ENCODE results near the gene SLC38A9.

DNA sequence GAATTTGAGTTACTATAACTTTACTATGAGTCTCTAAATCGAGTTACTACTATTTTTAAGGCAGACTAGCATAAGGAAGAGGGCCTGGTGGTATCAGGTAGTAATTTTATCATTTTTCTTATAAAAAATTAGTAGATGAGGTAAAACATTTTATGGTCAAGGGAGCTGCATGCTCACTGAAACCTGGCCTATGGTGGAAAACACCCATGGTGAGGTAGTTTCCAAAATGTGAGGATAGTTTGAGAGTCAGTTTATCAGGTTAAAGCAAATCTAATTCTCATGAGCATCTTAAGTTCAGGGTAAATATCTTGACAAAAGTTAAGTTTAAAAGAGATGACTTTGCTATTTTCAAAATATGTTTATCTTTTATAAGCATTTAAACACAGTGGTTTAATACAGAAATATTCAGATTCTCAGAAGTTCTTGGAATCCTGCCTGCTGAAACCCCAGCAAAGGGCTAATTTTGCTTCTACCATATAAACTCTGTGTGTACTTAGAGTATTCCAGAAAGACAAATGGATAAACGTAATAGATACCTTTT lies 35.7 kb upstream of the SLC38A9 start:
- no peak for TF ChIP-seq RBM34 (IDR thresholded peaks at IDR 0.05; ENCODE audit: borderline replicate concordance, insufficient read depth, low read length)
- no peak for TF ChIP-seq BCL6 (CRISPR knock-in tag; IDR thresholded peaks at IDR 0.05)
- no peak for TF ChIP-seq U2AF1 (optimal IDR thresholded peaks at IDR 0.05; ENCODE audit: low read depth, low read length)
- no peak for TF ChIP-seq HDAC2 (IDR thresholded peaks at IDR 0.05)
- TF ChIP-seq POLR2AphosphoS5 (IDR thresholded peaks at IDR 0.05; ENCODE audit: control insufficient read depth, insufficient read depth, low read depth, low read length) = no peak
- TF ChIP-seq, protein P1, sequence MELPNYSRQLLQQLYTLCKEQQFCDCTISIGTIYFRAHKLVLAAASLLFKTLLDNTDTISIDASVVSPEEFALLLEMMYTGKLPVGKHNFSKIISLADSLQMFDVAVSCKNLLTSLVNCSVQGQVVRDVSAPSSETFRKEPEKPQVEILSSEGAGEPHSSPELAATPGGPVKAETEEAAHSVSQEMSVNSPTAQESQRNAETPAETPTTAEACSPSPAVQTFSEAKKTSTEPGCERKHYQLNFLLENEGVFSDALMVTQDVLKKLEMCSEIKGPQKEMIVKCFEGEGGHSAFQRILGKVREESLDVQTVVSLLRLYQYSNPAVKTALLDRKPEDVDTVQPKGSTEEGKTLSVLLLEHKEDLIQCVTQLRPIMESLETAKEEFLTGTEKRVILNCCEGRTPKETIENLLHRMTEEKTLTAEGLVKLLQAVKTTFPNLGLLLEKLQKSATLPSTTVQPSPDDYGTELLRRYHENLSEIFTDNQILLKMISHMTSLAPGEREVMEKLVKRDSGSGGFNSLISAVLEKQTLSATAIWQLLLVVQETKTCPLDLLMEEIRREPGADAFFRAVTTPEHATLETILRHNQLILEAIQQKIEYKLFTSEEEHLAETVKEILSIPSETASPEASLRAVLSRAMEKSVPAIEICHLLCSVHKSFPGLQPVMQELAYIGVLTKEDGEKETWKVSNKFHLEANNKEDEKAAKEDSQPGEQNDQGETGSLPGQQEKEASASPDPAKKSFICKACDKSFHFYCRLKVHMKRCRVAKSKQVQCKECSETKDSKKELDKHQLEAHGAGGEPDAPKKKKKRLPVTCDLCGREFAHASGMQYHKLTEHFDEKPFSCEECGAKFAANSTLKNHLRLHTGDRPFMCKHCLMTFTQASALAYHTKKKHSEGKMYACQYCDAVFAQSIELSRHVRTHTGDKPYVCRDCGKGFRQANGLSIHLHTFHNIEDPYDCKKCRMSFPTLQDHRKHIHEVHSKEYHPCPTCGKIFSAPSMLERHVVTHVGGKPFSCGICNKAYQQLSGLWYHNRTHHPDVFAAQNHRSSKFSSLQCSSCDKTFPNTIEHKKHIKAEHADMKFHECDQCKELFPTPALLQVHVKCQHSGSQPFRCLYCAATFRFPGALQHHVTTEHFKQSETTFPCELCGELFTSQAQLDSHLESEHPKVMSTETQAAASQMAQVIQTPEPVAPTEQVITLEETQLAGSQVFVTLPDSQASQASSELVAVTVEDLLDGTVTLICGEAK (IDR thresholded peaks at IDR 0.05) = no peak
- TF ChIP-seq, protein P1 (CRISPR knock-in tag; IDR thresholded peaks at IDR 0.05) = no peak
- no peak for TF ChIP-seq PBX2 (CRISPR knock-in tag; IDR thresholded peaks at IDR 0.05; ENCODE audit: low read depth)
- TF ChIP-seq PBX2 (tag; conservative IDR thresholded peaks at IDR 0.05; ENCODE audit: low read depth) = no peak
- TF ChIP-seq CTCF (IDR thresholded peaks at IDR 0.05 in 2 of 3, conservative IDR thresholded peaks at IDR 0.05 in 1 of 3; ENCODE audit: insufficient read depth in 2 of 3, low read depth in 1 of 3, low read length in 3 of 3) = no peak
- TF ChIP-seq, protein P2, sequence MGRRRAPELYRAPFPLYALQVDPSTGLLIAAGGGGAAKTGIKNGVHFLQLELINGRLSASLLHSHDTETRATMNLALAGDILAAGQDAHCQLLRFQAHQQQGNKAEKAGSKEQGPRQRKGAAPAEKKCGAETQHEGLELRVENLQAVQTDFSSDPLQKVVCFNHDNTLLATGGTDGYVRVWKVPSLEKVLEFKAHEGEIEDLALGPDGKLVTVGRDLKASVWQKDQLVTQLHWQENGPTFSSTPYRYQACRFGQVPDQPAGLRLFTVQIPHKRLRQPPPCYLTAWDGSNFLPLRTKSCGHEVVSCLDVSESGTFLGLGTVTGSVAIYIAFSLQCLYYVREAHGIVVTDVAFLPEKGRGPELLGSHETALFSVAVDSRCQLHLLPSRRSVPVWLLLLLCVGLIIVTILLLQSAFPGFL (CRISPR knock-in tag; IDR thresholded peaks at IDR 0.05) = no peak
- TF ChIP-seq POLR2A (conservative IDR thresholded peaks at IDR 0.05) = no peak
- TF ChIP-seq FOXK2 (conservative IDR thresholded peaks at IDR 0.05 in 1 of 2, IDR thresholded peaks at IDR 0.05 in 1 of 2; ENCODE audit: low read depth in 2 of 2) = no peak
